GM12878 (cell line): Measurements from ENCODE around the gene SULT1C3. TPM values are rescaled to one million over a fixed set of nuclear protein-coding genes. Genes with fewer than 3 reads are reported as not detected.

Experiments
- ATAC-seq: fragments of 200-7000 bp; cut with Tn5 transposase; 3 replicates; pipeline ENCODE4 v1.9.1; 2020; ENCODE audit warnings: mild to moderate bottlenecking, moderate library complexity
- BruUV-seq: library from RNA; stranded (reverse); fragments of 400-500 nt; replicated peaks from 2 replicates; lab custom pipeline; 2021; lab: Mats Ljungman, UMichigan
- CTCF ChIA-PET: fragments of 300-600 bp; sonication (Branson Sonifier 250); formaldehyde crosslinking; extraction: SDS; loops from one replicate; lab custom pipeline; 2021; ENCODE audit warnings: inconsistent platforms; lab: Yijun Ruan, JAX
- POLR2A ChIA-PET: fragments of 350-600 bp; formaldehyde crosslinking; extraction: SDS; loops from one replicate; lab custom pipeline; 2021; ENCODE audit warnings: inconsistent platforms; lab: Charles Lee
- RAD21 ChIA-PET: fragments of 300-600 bp; sonication (Branson Sonifier 250); formaldehyde crosslinking; loops from one replicate; lab custom pipeline; 2023; ENCODE audit warnings: antibody characterized with exemption; ENCODE audit not compliant: unreplicated experiment; lab: Charles Lee
- SMC1A ChIA-PET: fragments of 300-600 bp; sonication (Branson Sonifier 250); formaldehyde crosslinking; loops from one replicate; lab custom pipeline; 2023; ENCODE audit not compliant: unreplicated experiment, uncharacterized antibody; lab: Charles Lee
- DNase-seq: peaks from one replicate; pipeline ENCODE4 v3.0.0-alpha.2; 2011; ENCODE audit warnings: low read depth, low spot score
- FAIRE-seq: peaks from 3 replicates; lab custom pipeline; 2011; peaks lifted over from hg19 to GRCh38; lab: Jason Lieb, UNC
- H2AFZ ChIP-seq: 2 replicates; pipeline ENCODE4 v1.6.0; 2011; ENCODE audit warnings: low read depth, low read length, control low read depth; ENCODE audit not compliant: control insufficient read depth
- H3K27ac ChIP-seq: 2 replicates; pipeline ENCODE4 v1.5.1; 2011; ENCODE audit warnings: control low read depth; ENCODE audit not compliant: control insufficient read depth, insufficient read depth
- H3K27me3 ChIP-seq, 2 experiments: replicated peaks in 1 of 2; 2 replicates each; pipeline versions ENCODE4 v1.6.0 to v1.6.1; 2011; ENCODE audit warnings: low read length in 1 of 2; ENCODE audit not compliant: control insufficient read depth in 2 of 2, insufficient read depth in 2 of 2
- H3K36me3 ChIP-seq, 2 experiments: 2 replicates each; pipeline ENCODE4 v1.5.1; 2011; ENCODE audit warnings: low read length in 1 of 2; ENCODE audit not compliant: control insufficient read depth in 2 of 2, insufficient read depth in 2 of 2
- H3K4me1 ChIP-seq: 2 replicates; pipeline ENCODE4 v1.6.1; 2011; ENCODE audit warnings: mild to moderate bottlenecking, low read length, moderate library complexity, mixed read lengths; ENCODE audit not compliant: control insufficient read depth, insufficient read depth
- H3K4me2 ChIP-seq: 2 replicates; pipeline ENCODE4 v1.6.0; 2011; ENCODE audit warnings: control low read depth; ENCODE audit not compliant: control insufficient read depth, insufficient read depth
- H3K4me3 ChIP-seq: fragments of 200-600 bp; sonication (generic); 2 replicates; pipeline ENCODE4 v1.5.1; 2016
- H3K79me2 ChIP-seq: 2 replicates; pipeline ENCODE4 v1.6.0; 2011; ENCODE audit warnings: low read length; ENCODE audit not compliant: control insufficient read depth, insufficient read depth
- H3K9ac ChIP-seq: 2 replicates; pipeline ENCODE4 v1.8.0; 2011; ENCODE audit warnings: low read length, control low read depth, mixed read lengths; ENCODE audit not compliant: control insufficient read depth, insufficient read depth
- H3K9me3 ChIP-seq: replicated peaks from 3 replicates; pipeline ENCODE4 v1.5.1; 2011; ENCODE audit warnings: mild to moderate bottlenecking, low read length; ENCODE audit not compliant: control insufficient read depth, insufficient read depth
- H4K20me1 ChIP-seq: 2 replicates; pipeline ENCODE4 v1.6.0; 2011; ENCODE audit not compliant: control insufficient read depth, insufficient read depth
- CREM ChIP-seq: IDR thresholded peaks from 2 replicates; pipeline ENCODE4 v1.6.1; 2014; ENCODE audit warnings: antibody characterized with exemption, low read depth
- FOXM1 ChIP-seq: IDR thresholded peaks from 2 replicates; pipeline ENCODE4 v1.6.1; 2012; ENCODE audit warnings: low read depth, mild to moderate bottlenecking, inconsistent platforms, low read length, moderate library complexity
- MAX ChIP-seq: IDR thresholded peaks from 2 replicates; pipeline ENCODE4 v1.6.1; 2012; ENCODE audit warnings: low read depth, low read length, improper control_type of control experiment
- MEF2A ChIP-seq: IDR thresholded peaks from 2 replicates; pipeline ENCODE4 v1.6.1; 2011; ENCODE audit warnings: low read depth, mild to moderate bottlenecking, low read length, moderate library complexity; ENCODE audit not compliant: insufficient read depth
- MYC ChIP-seq: IDR thresholded peaks from 2 replicates; pipeline ENCODE4 v1.6.1; 2011; ENCODE audit warnings: mild to moderate bottlenecking, low read length, moderate library complexity, inconsistent platforms; ENCODE audit not compliant: insufficient read depth, insufficient replicate concordance, insufficient read length, severe bottlenecking
- PKNOX1 ChIP-seq: fragments of 450-650 bp; IDR thresholded peaks from 2 replicates; pipeline ENCODE4 v1.6.1; 2016; ENCODE audit warnings: mild to moderate bottlenecking
- SIN3A ChIP-seq: IDR thresholded peaks from 2 replicates; pipeline ENCODE4 v1.6.1; 2012; ENCODE audit warnings: low read depth, low read length, improper control_type of control experiment
- SIX5 ChIP-seq: IDR thresholded peaks from 2 replicates; pipeline ENCODE4 v1.6.1; 2011; ENCODE audit warnings: mild to moderate bottlenecking, low read depth, low read length, moderate library complexity; ENCODE audit not compliant: severe bottlenecking
- ZBTB4 ChIP-seq: fragments of 450-650 bp; formaldehyde crosslinking; IDR thresholded peaks from 2 replicates; pipeline ENCODE4 v1.4.0; 2022; ENCODE audit warnings: mild to moderate bottlenecking, moderate library complexity
- ZNF217 ChIP-seq: fragments of 450-650 bp; IDR thresholded peaks from 2 replicates; pipeline ENCODE4 v1.6.1; 2017; ENCODE audit warnings: antibody characterized with exemption, mild to moderate bottlenecking
- WGBS: methylation state at CpG from one replicate; pipeline ENCODE4 v1.1.6; 2016; ENCODE audit warnings: low lambda C conversion rate; ENCODE audit not compliant: insufficient replicate concordance, insufficient coverage; ENCODE audit errors: missing lambda C conversion rate; 5-methylcytosine and 5-hydroxymethylcytosine counted together
- in situ Hi-C: fragments of 300-500 bp; cut with MboI; formaldehyde crosslinking; loops from 9 replicates; pipeline ENCODE4 v1.14.3; 2018; ENCODE audit warnings: mixed read lengths
- intact Hi-C: fragments of 100-400 bp; cut with micrococcal nuclease; formaldehyde crosslinking; loops from one replicate; pipeline ENCODE4 v1.14.2; 2022; ENCODE audit not compliant: unreplicated experiment
- polyA plus RNA-seq, 11 experiments: library from polyadenylated mRNA; depleted of rRNA in 4 of 11; unstranded in 6 of 11; stranded (reverse) in 5 of 11; fragments of >200 nt; fragmentation: Nextera tagmentation in 4 of 11; fragmentation: Illumina TruSeq in 1 of 11; extraction: Ambion mirVana in 4 of 11; extraction: Trizol in 1 of 11; gene quantifications; 1 replicate in 1 of 11; 2 replicates in 10 of 11; pipeline versions ENCODE4 v1.2.1 to v1.2.3, GENCODE V29; 2011 to 2016; ENCODE audit warnings: inconsistent platforms in 2 of 11, missing spikeins in 2 of 11, low read depth in 1 of 11
- total RNA-seq, 4 experiments: library from RNA; depleted of rRNA in 3 of 4; stranded (reverse); fragments of >200 nt in 3 of 4; fragmentation: Illumina TruSeq in 1 of 4; extraction: Trizol in 1 of 4; gene quantifications; 2 replicates each; pipeline versions ENCODE4 v1.2.1 to v1.2.3, GENCODE V29; 2013 to 2021

The SULT1C3 gene
- total and polyA plus RNA-seq, 10 of the 15 experiments (the other 5 are each of a cell fraction or from before 2014, with no cell fraction given): not detected

GRCh38 chr2:108228537-108228936 is 11.2 kb upstream of the SULT1C3 start:
- Histone ChIP-seq H3K36me3 (no peaks in the 10 kb centered on the region), H3K9ac (no peak overlapping the region), H3K4me1 (no peaks in the 10 kb centered on the region), H3K4me2 (no peak overlapping the region), H3K9me3 (no peaks in the 10 kb centered on the region), H4K20me1 (no peaks in the 10 kb centered on the region), H3K4me3 (no peak overlapping the region), H3K79me2 (no peaks in the 10 kb centered on the region), H3K27me3 (no peaks in the 10 kb centered on the region), H2AFZ (no peak overlapping the region), H3K27ac (no peak overlapping the region)
- intact Hi-C loops (no loop called here), in situ Hi-C loops (no loop called here)
- ChIA-PET SMC1A (interaction anchor here (1.4 kb wide), 1 partner anchor 10 kb away, joined by 3 read pairs; no protein-coding TSS in a partner anchor), CTCF (interaction anchor here (0.7 kb wide), 1 partner anchor 1584 kb away, joined by 3 read pairs; no protein-coding TSS in a partner anchor), POLR2A (no interaction called here), RAD21 (no interaction called here)
- ATAC-seq (no peak), FAIRE-seq (no peak), DNase-seq (no peak)
- TF ChIP-seq FOXM1 (no peak), MYC (no peak), SIN3A (no peak), ZBTB4 (CRISPR knock-in tag) (no peak), ZNF217 (no peak), PKNOX1 (no peak), CREM (no peak), MEF2A (no peak), SIX5 (no peak), MAX (no peak)
- WGBS: 0% methylated on average over 1 of the region's 1 CpG
- no TSS peak for BruUV-seq
